H1 (cell line): Measurements from ENCODE around the gene ATP6V1G1. TPM values are rescaled to one million over a fixed set of nuclear protein-coding genes. Genes with fewer than 3 reads are reported as not detected.

ENCODE experiments used
- CHD7 ChIP-seq: fragments of 300-600 bp; sonication (generic); IDR thresholded peaks from 2 replicates; pipeline ENCODE4 v1.7.1; 2012; ENCODE audit warnings: low read length, moderate library complexity, mild to moderate bottlenecking, inconsistent platforms; ENCODE audit not compliant: insufficient replicate concordance
- JUND ChIP-seq: IDR thresholded peaks from 2 replicates; pipeline ENCODE4 v1.6.1; 2011; ENCODE audit warnings: mild to moderate bottlenecking, improper control_type of control experiment, low read length
- SIN3A ChIP-seq, 2 experiments: IDR thresholded peaks in 1 of 2; conservative IDR thresholded peaks in 1 of 2; 2 replicates each; pipeline ENCODE4 v1.6.1; 2011 to 2012; ENCODE audit warnings: low read length in 2 of 2, improper control_type of control experiment in 1 of 2, low read depth in 1 of 2, mild to moderate bottlenecking in 1 of 2
- polyA plus RNA-seq, 7 experiments: library from polyadenylated mRNA; depleted of rRNA in 3 of 7; stranded (reverse) in 5 of 7; unstranded in 2 of 7; fragments of >200 nt in 5 of 7; fragments of 200-250 nt in 2 of 7; gene quantifications; 1 replicate in 5 of 7; 2 replicates in 1 of 7; 4 replicates in 1 of 7; pipeline versions ENCODE4 v1.2.1 to v1.2.3, GENCODE V29; 2011 to 2013; ENCODE audit warnings: missing spikeins in 2 of 7, mixed read lengths in 2 of 7
- total RNA-seq: library from RNA; stranded (reverse); fragmentation: NEBNext Ultra II Directional; extraction: Animal tissue kit (Norgen Biotek cat#: 25700); gene quantifications from 2 replicates; pipeline ENCODE4 v1.2.1, GENCODE V29; 2021

The ATP6V1G1 gene
- total and polyA plus RNA-seq, 2 of the 8 experiments (the other 6 are each of a cell fraction or from before 2014, with no cell fraction given) = 112 to 124 TPM

- TF ChIP-seq SIN3A (conservative IDR thresholded peaks at IDR 0.05 in 1 of 2, IDR thresholded peaks at IDR 0.05 in 1 of 2; ENCODE audit: low read depth in 1 of 2, low read length in 2 of 2) (no peak), CHD7 (no peak), JUND (no peak)
Measured at GRCh38 chr9:114634387-114634786, 46.8 kb downstream of the ATP6V1G1 start (continued).
